HG03108 (cell line): ENCODE results near the gene EGLN2.
"Not testable (repeated sequence)": the region's sequence is repeated elsewhere in the genome, so short reads cannot be mapped to it uniquely, and the experiment has no call there.

Experiments used
- ATAC-seq: cut with Tn5 transposase; IDR thresholded peaks from one replicate; pipeline ENCODE4 v1.9.1; 2021; ENCODE audit warnings: moderate library complexity; ENCODE audit not compliant: unreplicated experiment

EGLN2 gene

DNA sequence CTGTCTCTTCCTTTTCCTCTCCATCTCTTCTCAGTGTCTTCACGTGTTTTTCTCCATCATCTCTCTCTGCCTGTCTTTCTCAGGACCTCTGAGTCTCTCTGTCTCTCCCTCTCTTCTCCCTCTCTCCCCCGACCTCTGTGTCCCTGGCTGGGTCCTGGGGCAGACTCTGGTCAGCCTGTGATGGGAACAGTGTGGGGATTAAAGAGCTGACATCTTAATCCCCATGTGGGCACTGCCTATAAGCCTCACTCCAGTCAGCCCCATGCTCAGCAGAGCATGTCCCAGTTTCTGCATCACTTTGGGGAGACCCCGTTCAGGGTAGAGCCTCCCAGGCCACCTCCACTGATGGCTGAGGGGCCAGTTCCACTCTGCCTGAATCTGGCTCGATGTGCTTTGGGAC is 16.2 kb downstream of the EGLN2 start:
- no peak for ATAC-seq

DNA sequence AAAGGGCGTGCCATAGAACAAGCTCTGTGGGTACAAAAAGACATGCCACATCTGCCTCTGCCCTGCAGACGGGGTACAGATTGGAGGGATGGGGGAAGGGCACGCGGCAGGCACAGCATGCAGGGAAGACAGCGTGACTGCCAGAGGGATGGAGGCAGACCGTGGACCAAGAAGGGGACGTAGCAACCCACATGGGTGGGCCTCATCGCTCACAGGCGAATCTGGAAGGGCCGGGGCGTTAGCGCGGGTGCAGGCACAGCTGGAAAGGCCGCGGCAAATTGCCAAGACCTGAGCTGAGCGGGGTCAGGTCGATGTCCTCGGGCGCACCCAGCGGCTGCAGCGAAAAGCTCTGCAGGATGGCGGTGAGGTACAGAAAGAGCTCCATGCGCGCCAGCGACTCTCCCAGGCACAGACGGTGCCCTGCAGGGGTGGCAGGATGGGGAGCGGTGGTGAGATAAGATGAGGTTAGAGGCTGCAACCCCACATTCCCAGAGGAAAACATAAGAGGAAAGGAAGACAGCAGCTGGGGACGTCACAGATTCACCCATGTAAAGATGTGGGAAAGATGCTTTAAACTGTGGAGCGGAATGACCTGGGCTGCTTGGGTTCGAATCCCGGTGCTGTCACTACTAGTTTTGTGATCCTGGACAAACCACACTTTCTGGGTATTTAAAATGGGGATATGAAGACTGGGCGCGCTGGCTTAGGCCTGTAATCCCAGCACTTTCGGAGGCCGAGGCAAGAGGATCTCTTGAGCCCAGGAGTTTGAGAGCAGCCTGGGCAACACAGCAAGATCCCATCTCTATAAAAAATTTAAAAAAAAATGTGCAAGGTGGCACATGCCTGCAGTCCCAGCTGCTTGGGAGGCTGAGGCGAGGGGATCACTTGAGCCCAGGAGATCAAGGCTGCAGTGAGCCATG is 19.7 kb downstream of the EGLN2 start:
- ATAC-seq, result peak; percentile 82

- ATAC-seq, result not testable (repeated sequence)
These were observed 20.7 kb downstream of the EGLN2 start for GRCh38 chr19:40819479-40820234.

DNA sequence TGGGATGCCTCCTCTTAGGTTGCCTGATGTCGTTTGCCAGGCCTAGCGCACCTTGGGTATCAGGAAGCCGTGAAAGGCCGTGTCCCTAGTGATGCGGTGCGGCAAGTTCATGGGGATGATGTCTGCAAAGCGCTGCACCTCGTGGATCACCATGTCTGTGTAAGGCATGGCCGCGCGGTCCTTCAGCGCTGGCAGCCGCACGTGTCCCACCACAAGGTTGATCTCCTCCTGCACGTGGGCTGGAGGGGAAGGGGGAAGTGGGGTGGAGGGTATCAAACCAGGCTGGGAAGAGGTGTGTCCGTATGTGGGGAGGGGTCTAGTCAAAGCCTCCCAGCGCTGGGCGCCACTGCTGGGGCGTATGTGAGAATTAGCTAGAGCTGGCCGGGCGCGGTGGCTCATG is 23.2 kb downstream of the EGLN2 start:
- ATAC-seq, result no peak

DNA sequence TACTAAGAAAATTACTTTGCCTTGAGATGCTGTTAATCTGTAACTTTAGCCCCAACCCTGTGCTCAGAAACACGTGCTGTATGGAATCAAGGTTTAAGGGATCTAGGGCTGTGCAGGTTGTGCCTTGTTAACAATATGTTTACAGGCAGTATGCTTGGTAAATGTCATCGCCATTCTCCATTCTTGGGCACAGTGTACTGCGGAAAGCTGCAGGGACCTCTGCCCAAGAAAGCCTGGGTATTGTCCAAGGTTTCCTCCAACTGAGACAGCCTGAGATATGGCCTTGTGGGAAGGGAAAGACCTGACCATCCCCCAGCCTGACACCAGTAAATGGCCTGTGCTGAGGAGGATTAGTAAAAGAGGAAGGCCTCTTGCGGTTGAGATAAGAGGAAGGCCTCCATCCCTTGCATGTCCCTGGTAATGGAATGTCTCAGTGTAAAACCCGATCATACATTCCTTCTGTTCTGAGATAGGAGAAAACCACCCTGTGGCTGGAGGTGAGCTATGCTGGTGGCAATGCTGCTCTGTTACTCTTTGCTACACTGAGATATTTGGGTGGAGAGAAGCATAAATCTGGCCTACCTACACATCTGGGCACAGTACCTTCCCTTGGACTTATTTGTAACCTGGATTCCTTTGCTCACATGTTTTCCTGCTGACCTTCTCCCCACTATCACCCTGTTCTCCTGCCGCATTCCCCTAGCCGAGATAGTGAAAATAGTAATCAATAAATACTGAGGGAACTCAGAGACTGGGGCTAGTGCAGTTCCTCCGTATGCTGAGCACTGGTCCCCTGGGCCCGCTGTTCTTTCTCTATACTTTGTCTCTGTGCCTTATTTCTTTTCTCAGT is 23.9 kb downstream of the EGLN2 start:
- not testable (repeated sequence) for ATAC-seq

GRCh38 chr19:40824916-40825315 is 25.9 kb downstream of the EGLN2 start:
- ATAC-seq, result not testable (repeated sequence)

DNA sequence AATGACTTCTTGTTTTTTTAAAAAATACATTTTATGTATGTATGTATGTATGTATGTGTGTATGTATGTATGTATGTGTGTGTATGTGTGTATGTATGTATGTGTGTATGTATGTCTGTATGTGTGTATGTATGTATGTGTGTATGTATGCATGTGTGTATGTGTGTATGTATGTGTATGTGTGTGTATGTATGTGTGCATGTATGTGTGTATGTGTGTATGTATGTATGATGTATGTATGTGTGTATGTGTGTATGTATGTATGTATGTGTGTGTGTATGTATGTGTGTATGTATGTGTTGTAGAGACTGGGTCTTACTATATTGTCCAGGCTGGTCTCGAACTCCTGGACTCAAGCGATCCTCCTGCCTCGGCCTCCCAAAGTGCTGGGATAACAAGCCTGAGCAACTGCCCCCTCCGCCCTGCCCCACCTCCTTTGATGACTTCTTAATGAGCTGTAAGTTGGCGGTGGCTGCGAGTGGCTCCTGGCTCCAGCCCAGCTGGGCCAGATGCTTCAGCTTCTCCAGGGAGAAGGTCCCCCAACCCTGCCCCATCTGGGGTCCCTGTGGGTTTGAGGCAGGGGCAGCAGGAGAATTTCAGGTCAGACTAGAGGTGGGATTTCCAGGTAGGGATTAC is 26.6 kb downstream of the EGLN2 start:
- ATAC-seq, result not testable (repeated sequence)

- not testable (repeated sequence) for ATAC-seq
These were observed 27.3 kb downstream of the EGLN2 start for GRCh38 chr19:40826312-40826698.

DNA sequence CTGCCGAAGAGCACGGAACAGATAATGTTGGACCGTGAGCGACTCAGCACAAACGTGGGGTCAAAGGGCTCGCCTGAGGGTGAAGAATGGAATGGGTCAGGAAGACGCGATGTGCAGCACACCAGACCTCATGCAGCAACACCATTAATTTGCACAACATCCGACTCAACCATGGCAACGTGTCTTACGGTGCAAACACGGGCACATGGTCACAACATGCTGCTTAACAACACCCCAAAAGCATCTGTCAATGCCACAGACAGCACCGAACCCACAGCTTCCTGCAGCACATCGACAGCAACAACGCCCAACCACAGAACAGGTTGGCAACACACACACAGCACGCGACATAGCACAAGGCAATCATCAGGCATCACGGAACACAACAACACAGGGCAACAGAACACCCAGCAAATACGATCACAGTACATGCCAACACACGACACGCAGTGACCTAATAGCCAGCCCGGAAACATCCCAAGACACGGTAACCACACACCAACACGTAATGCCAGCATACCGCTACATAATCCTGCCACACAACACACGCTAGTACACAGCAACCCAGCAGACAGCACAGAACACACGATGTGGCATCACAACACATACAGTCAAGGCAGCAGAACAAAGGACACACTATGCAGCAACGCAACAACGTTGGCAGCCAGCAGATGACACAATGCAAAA is 27.9 kb downstream of the EGLN2 start:
- ATAC-seq, result not testable (repeated sequence)

GRCh38 chr19:40827386-40828247 is 28.6 kb downstream of the EGLN2 start:
- ATAC-seq, result no peak

DNA sequence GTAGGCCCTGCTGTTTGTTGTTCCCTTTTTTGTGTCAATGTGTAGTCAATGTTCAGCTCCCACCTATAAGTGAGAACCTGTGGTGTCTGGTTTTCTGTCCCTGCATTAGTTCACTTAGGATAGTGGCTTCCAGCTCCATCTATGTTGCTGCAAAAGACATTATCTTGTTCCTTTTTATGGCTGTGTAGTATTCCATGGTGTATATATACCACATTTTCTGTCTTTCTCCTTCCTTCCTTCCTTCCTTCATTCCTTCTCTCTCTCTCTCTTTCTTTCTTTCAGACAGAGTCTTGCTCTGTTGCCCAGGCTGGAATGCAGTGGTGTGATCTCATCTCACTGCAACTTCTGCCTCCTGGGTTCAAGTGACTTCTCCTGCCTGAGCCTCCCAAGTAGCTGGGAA is 30.2 kb downstream of the EGLN2 start:
- ATAC-seq, result no peak

DNA sequence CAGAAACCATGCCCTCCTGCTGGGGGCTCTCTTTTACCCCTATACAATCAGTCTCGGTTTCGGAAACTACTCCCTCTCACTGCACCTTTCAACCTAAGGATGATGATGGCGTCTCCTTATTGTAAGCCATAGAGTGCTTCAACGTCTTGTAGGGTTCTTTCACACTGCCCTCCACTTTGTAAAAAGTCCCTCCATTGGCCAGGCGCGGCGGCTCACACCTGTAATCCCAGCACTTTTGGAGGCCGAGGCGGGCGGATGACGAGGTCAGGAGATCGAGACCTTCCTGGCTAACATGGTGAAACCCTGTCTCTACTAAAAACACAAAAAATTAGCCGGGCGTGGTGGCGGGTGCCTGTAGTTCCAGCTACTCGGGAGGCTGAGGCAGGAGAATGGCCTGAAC is 31.8 kb downstream of the EGLN2 start:
- not testable (repeated sequence) for ATAC-seq

DNA sequence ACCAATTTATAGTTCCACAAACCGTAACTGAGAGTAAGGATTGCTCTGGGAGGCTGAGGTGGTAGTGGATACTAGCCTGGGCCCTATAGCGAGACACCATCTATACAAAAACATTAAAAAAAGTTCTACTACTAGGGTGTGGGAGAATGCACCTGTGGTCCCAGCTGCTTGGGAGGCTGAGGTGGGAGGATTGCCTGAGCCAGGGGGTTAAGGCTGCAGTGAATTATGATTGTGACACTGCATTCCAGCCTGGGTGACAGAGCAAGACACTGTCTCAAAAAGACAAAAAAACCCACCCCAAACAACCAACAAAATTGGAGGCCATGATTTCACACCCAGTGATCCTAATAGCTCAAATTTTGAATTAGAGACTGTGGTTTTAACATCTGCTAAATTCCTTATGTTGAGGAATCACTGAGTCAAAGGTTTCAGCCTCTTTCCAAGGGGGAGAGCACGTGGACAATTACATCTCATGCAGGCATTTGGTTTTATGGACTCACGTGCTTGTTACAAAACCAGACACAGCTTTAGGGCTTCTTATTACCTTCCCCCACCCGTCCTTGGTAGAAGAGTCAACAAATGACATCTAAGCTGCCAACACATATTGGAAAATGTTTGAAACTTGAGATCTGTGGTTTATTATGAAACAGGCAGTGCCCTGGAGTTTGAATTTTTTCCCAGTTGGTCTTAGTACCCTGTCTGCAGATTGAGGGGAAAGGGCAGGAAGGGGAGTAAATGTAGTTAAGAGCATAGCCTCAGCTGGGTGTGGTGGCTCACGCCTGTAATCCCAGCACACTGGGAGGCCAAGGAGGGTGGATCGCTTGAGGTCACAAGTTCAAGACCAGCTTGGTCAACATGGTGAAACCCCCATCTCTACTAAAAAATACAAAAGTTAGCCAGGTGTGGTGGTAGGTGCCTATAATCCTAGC is 32.8 kb downstream of the EGLN2 start:
- ATAC-seq, result no peak

- ATAC-seq, result not testable (repeated sequence)
These were observed 33.4 kb downstream of the EGLN2 start for GRCh38 chr19:40832431-40832790.

DNA sequence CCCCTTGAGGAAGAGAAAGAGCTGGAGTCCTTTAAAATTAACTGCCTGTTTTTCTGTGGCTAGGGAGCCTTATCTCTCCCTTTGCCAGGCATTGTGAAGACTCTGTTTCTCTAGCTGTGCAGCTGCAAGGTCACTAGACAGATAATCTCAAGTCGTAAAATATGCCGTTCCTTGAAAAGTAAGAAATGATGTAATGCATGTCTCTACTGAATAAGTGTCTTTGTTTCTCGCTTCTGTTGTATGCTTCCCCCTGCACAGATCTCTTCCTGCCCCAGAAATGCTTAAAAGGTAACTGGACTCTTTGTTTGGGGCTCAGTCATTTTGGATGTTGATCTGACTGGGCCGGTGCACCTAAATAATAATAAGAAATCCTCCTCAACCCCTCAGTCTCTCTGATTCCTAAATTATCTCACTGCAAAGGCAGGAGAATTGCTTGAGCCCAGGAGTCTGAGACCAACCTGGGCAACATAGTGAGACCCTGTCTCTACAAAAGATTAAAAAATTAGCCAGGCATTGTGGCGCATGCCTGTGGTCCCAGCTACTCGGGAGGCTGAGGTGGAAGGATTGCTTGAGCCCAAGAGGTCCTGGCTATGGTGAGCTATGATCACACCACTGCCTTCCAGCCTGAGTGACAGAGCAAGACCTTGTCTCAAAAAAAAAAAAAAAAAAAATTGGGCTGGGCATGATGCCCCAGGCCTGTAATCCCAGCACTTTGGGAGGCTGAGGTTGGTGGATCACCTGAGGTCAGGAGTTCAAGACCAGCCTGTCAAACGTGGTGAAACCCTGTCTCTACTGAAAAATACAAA is 34.9 kb downstream of the EGLN2 start:
- ATAC-seq, result not testable (repeated sequence)

GRCh38 chr19:40836754-40837429 is 37.9 kb downstream of the EGLN2 start:
- ATAC-seq, result no peak

DNA sequence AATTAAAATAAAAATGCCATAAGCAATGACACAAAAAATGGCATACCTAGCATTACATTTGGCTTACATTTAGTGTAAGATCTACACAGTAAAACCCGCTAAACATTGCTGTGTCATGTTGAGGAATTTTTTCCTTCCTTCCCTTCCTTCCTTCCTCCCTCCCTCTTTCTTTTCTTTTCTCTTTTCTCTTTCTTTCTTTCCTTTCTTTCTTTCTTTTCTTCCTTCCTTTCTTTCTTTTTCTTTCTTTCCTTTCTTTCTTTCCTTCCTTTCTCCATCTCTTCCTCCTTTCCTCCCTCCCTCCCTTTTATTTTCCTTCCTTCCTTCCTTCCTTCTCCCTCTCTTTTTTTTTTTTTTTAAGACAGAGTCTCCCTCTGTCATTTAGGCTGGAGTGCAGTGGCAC is 39.5 kb downstream of the EGLN2 start:
- ATAC-seq, result not testable (repeated sequence)
